Neural crest cell (in vitro differentiated cells): ENCODE data around the gene CUX1. TPM values are rescaled to one million over a fixed set of nuclear protein-coding genes. Genes with fewer than 3 reads are reported as not detected.
"Not testable (repeated sequence)": the region's sequence is repeated elsewhere in the genome, so short reads cannot be mapped to it uniquely, and the experiment has no call there.

ENCODE experiments used
- DNase-seq: peaks from one replicate; pipeline ENCODE4 v3.0.0; 2021; ENCODE audit warnings: low read depth, mixed read lengths, low spot score
- H3K27ac Mint-ChIP-seq: one replicate; pipeline ENCODE4 v1.8.0; 2021; ENCODE audit warnings: mild to moderate bottlenecking, mixed read lengths; ENCODE audit not compliant: unreplicated experiment
- H3K27me3 Mint-ChIP-seq: 2 replicates; pipeline ENCODE4 v1.8.0; 2021; ENCODE audit warnings: low read depth, mild to moderate bottlenecking, mixed read lengths
- H3K36me3 Mint-ChIP-seq: 2 replicates; pipeline ENCODE4 v1.8.0; 2021; ENCODE audit warnings: low read depth, mild to moderate bottlenecking, mixed read lengths
- H3K4me1 Mint-ChIP-seq: 2 replicates; pipeline ENCODE4 v1.8.0; 2021; ENCODE audit warnings: mixed read lengths
- H3K4me3 Mint-ChIP-seq: one replicate; pipeline ENCODE4 v1.8.0; 2021; ENCODE audit warnings: mild to moderate bottlenecking, mixed read lengths
- H3K9me3 Mint-ChIP-seq: 2 replicates; pipeline ENCODE4 v1.8.0; 2021; ENCODE audit warnings: mixed read lengths
- CTCF ChIP-seq: fragments of 200-600 bp; sonication (generic); conservative IDR thresholded peaks from 2 replicates; pipeline ENCODE4 v1.5.0; 2021; ENCODE audit warnings: antibody characterized with exemption, mild to moderate bottlenecking
- total RNA-seq: library from RNA; stranded (reverse); gene quantifications from 2 replicates; pipeline ENCODE4 v1.2.1, GENCODE V29; 2021

The CUX1 gene
- total RNA-seq, 1 donor from 2014 or later = 60.0 TPM

GRCh38 chr7:101926265-101926664, 108.8 kb downstream of the CUX1 start:
- Mint-ChIP-seq H3K9me3 (no peaks in the 10 kb centered on the region), H3K4me3 (no peak overlapping the region), H3K36me3 (peaks cover 10% of the 10 kb centered on the region), H3K27ac (no peak overlapping the region), H3K4me1 (peaks cover 27% of the 10 kb centered on the region), H3K27me3 (no peaks in the 10 kb centered on the region)
- TF ChIP-seq CTCF = no peak
- DNase-seq = no peak

DNA sequence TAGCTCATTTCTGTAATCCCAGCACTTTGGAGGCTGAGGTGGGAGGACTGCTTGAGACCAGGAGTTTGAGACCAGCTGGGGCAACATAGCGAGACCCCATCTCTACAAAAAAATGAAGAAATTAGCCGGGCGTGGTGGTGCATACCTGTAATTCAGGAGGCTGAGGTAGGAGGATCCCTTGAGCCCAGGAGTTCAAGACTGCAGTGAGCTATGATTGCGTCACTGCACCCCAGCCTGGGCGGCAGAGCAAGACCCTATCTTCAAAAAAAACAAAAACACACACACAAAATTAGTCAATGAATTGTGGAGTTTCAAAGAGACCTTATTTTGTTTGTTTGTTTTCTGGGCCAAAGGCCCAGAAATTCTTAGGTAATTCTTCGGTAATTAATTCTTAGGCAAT, 110.0 kb downstream of the CUX1 start:
- Mint-ChIP-seq H3K9me3 (no peaks in the 10 kb centered on the region), H3K27ac (no peak overlapping the region), H3K4me3 (no peak overlapping the region), H3K4me1 (peaks cover 27% of the 10 kb centered on the region), H3K36me3 (peaks cover 10% of the 10 kb centered on the region), H3K27me3 (no peaks in the 10 kb centered on the region)
- no peak for DNase-seq
- TF ChIP-seq CTCF = no peak

DNA sequence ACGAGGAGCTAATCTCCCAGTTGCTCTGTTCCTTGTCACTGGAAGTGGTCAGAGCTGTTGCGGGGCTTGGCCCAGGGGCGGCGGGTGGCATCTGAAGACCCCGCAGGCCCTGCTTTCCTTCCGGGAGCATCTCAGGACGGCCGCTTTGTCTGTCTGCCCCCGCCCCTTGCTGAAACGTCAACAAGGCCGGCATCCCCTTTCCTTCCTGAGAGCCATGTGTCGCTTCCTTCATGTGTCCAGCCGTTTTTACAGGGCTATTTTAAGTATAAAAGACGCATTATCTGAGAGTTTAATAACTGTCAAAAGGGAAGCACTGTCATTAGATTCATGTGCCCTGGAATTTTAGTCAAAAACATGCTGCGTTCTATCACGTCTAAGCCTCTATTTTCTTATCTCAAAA, 110.4 kb downstream of the CUX1 start:
- Mint-ChIP-seq H3K27ac (no peak overlapping the region), H3K36me3 (peaks cover 10% of the 10 kb centered on the region), H3K27me3 (no peaks in the 10 kb centered on the region), H3K4me1 (peaks cover 27% of the 10 kb centered on the region), H3K4me3 (no peak overlapping the region), H3K9me3 (no peaks in the 10 kb centered on the region)
- peak; percentile 34 for DNase-seq
- TF ChIP-seq CTCF = no peak

- H3K4me3 Mint-ChIP-seq = no peak overlapping the region
- H3K9me3 Mint-ChIP-seq = no peaks in the 10 kb centered on the region
- no peaks in the 10 kb centered on the region for H3K27me3 Mint-ChIP-seq
- H3K27ac Mint-ChIP-seq = no peak overlapping the region
- H3K4me1 Mint-ChIP-seq = peaks cover 32% of the 10 kb centered on the region
- TF ChIP-seq CTCF = no peak
- DNase-seq = no peak
- peaks cover 10% of the 10 kb centered on the region for H3K36me3 Mint-ChIP-seq
Measured at GRCh38 chr7:101929256-101929655, 111.8 kb downstream of the CUX1 start.

DNA sequence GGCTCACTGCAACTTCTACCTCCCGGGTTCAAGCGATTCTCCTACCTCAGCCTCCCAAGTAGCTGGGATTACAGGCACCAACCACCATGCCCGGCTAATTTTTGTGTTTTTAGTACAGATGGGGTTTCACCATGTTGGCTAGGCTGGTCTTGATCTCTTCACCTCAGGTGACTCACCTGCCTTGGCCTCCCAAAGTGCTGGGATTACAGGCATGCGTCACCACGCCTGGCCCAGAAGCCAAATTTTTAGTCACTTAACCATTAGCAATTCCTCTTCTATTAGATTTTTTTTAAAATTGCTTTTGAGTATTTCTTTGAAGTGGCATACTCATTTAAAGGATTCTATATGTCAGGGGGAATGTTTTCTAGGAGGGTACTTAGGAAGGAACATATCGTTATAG, 112.5 kb downstream of the CUX1 start:
- not testable (repeated sequence) for H3K27ac Mint-ChIP-seq, H3K9me3 Mint-ChIP-seq, DNase-seq, H3K4me3 Mint-ChIP-seq, H3K27me3 Mint-ChIP-seq, H3K36me3 Mint-ChIP-seq
- H3K4me1 Mint-ChIP-seq = peaks cover 35% of the 10 kb centered on the region

DNA sequence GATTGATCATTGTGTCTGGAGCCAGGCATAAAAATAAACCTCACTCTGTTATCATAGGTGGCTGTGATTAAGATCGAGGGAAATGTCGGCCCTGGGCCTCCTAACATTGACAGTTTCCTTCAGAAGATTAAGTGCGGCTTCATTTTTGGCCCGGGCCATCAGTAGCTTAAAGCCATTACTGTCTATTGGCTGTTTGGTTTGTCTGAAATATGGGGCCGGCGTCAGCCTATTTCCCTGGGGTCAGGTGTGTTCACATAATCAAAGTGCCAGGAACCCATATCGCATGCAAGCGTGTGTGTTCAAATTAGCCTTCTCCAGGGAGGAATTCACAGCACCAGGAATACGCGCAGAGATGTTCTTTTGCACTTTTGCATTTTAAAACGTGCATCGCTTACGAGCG, 114.7 kb downstream of the CUX1 start:
- DNase-seq = no peak
- Mint-ChIP-seq H3K27ac (no peak overlapping the region), H3K4me3 (no peak overlapping the region), H3K27me3 (peaks cover 4% of the 10 kb centered on the region), H3K9me3 (no peaks in the 10 kb centered on the region), H3K4me1 (peaks cover 47% of the 10 kb centered on the region), H3K36me3 (peaks cover 5% of the 10 kb centered on the region)
- TF ChIP-seq CTCF = no peak
